Measurements from ENCODE around the gene ANKRD2. TPM values are rescaled to one million over a fixed set of nuclear protein-coding genes. Genes with fewer than 3 reads are reported as not detected.

ANKRD2 gene
- total RNA-seq, 1 experiment from 2014 or later: not detected

Other genes starting within 250 kb of the ANKRD2 start
- 6.7 and 10.0 TPM in 2 replicates for gene FRAT2, start 238.1 kb upstream of the ANKRD2 start, total RNA-seq (2014; rRNA removed; shearing (Covaris generic))
- gene RRP12, start 171.4 kb upstream of the ANKRD2 start, total RNA-seq (2014; rRNA removed; shearing (Covaris generic)): 10.2 and 19.3 TPM in 2 replicates
- gene PGAM1, start 146.6 kb upstream of the ANKRD2 start, total RNA-seq (2014; rRNA removed; shearing (Covaris generic)): 949 and 1,198 TPM in 2 replicates
- 68.9 and 69.3 TPM in 2 replicates for gene EXOSC1, start 126.8 kb upstream of the ANKRD2 start, total RNA-seq (2014; rRNA removed; shearing (Covaris generic))
- gene ZDHHC16, start 126.6 kb upstream of the ANKRD2 start, total RNA-seq (2014; rRNA removed; shearing (Covaris generic)): 63.3 and 67.8 TPM in 2 replicates
- gene MMS19, start 74.4 kb upstream of the ANKRD2 start, total RNA-seq (2014; rRNA removed; shearing (Covaris generic)): 68.0 and 71.8 TPM in 2 replicates
- 21.8 and 40.5 TPM in 2 replicates for gene UBTD1, start 73.9 kb upstream of the ANKRD2 start, total RNA-seq (2014; rRNA removed; shearing (Covaris generic))
- 0.12 and 0.71 TPM in 2 replicates for gene HOGA1, start 11.6 kb downstream of the ANKRD2 start, total RNA-seq (2014; rRNA removed; shearing (Covaris generic))
- gene C10orf62, start 16.9 kb downstream of the ANKRD2 start, total RNA-seq (2014; rRNA removed; shearing (Covaris generic)): not detected in 2 replicates
- gene MORN4, start 60.7 kb downstream of the ANKRD2 start, total RNA-seq (2014; rRNA removed; shearing (Covaris generic)): 3.8 and 5.9 TPM in 2 replicates
- 23.9 and 31.2 TPM in 2 replicates for gene PI4K2A, start 67.9 kb downstream of the ANKRD2 start, total RNA-seq (2014; rRNA removed; shearing (Covaris generic))
- gene AVPI1, start 114.5 kb downstream of the ANKRD2 start, total RNA-seq (2014; rRNA removed; shearing (Covaris generic)): 13.3 and 20.6 TPM in 2 replicates
- gene MARVELD1, start 141.0 kb downstream of the ANKRD2 start, total RNA-seq (2014; rRNA removed; shearing (Covaris generic)): 24.8 and 46.3 TPM in 2 replicates
- gene ZFYVE27, start 164.3 kb downstream of the ANKRD2 start, total RNA-seq (2014; rRNA removed; shearing (Covaris generic)): 9.0 and 19.2 TPM in 2 replicates
- gene SFRP5, start 199.2 kb downstream of the ANKRD2 start, total RNA-seq (2014; rRNA removed; shearing (Covaris generic)): not detected in 2 replicates